Fibroblast of peridontal ligament (primary cell): ENCODE results near the gene NR2F1-AS1.
"Not testable (repeated sequence)": the region's sequence is repeated elsewhere in the genome, so short reads cannot be mapped to it uniquely, and the experiment has no call there.

Experiments
- DNase-seq: peaks from one replicate; pipeline ENCODE4 v3.0.0-alpha.2; 2010; ENCODE audit errors: extremely low read depth

Gene NR2F1-AS1

GRCh38 chr5:93576994-93577853 lies 3.8 kb downstream of the NR2F1-AS1 start:
- no peak for DNase-seq

DNA sequence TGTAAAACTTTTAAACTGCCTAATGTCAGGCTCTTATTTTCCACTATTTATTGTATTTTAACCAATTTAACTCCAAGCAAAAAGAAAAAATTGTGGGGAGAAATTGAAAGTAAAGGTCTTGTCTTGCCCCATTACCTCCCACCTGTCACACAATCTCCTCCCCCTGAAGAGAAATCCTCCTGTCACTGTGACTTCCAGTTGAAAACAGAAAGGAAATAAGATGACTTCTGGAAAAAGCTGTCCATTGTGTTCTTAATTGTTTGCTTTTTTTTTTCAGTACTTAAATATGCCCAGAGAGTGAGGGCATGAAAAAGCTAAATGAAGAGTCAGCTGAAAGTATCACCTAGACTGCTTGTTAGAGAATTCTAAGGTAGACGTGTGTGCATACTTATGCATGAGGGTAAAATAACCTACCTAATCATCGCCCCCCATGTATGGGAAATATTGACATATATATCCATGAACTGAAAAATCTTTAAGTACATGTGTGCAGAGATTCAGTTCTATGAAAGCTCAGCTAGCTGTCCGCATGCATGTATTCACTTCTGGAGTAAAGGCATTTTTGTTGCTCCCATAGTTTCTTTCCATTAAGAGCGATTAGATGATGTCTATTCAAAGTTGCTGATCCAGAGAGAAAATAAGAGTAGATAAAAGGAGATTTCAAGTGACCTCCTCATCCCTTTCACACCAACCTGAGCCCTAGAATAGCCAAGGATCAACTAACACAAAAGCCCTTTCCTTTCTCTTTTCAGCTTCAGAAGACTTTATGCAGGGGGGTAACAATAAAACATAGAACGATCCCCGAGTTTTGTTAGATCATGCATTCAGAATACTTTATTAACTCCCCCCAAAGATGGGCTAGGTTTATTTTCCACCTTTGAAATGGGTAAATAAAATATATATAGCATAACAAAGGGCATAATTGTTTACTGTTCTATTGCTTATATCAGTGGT lies 5.3 kb downstream of the NR2F1-AS1 start:
- no peak for DNase-seq

DNA sequence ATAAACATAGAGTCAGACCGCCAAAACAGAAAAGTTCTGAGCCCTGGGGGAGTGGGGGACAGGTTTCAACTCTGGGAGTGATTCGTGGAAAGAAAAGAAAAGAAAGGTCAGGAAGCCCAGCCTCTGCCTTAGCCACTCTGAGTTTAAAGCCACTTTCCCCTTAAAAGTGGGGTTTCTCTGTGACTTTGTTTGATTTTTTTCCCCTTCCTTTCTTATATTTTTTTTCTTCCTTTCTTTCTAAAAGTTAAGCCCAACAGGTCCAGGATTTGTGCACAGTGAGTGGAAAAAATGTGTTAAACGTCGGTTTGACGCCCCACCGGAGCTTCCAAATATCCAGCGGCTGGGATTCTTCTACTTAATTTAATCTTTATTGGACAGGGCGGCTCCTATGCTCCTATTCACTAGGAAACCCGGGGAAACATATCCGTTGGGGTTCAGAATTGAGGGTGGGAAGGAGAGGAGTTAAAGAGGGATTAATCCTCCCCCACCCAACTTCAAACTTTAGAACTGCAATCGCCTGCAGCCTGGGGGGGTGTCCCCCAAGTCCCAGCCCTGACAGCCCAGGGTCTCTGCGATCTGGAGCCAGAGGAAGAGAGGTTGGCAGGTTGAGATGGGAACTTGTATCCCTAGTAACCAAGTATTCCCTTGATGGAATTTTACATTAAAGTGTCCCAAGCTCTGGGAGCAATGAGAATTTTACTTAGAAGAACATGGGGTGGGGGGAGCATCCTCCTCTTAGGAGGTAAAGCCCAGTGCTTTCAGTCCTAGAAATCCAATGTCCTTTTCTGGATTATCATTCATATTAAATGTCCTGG lies 6.3 kb downstream of the NR2F1-AS1 start:
- DNase-seq, result no peak

GRCh38 chr5:93573354-93574351 lies 7.4 kb downstream of the NR2F1-AS1 start:
- DNase-seq, result no peak

DNA sequence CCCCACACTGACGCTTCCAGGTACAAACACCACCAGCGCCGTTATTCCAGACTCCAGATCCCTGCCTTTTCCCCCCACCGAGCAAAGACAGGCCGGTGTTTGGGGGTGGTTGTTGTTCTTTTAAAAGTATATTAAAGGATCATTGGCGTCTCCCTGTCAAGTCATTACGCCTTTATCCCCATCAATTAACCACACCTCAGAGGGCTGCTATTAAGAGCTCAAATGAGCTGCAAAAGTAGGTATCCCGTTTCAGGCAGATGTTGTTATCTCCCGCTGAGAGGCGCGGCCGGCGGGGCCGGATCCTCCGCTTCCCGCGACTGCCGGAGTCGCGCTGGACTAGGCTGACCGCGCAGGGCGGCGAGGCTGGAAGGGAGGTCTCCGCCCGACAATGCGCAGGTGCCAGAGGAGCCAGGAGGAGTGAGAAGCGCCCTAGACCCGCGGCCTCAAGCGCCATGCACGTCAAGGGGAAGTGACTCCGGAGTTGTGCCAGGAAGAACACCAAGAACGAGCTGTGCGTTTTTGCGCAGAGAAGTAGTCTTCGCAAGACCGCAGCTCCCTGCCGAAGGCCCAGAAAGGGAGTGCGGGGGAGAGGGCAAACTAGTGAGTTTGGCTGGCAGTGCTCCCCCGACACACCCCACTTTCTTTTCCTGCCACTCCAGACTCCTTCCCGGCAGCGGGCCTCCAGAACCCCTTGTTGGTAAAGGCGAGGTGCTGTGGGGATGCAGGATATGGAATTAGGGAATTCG lies 8.2 kb downstream of the NR2F1-AS1 start:
- DNase-seq, result no peak

GRCh38 chr5:93572101-93572607 lies 8.9 kb downstream of the NR2F1-AS1 start:
- no peak for DNase-seq

DNA sequence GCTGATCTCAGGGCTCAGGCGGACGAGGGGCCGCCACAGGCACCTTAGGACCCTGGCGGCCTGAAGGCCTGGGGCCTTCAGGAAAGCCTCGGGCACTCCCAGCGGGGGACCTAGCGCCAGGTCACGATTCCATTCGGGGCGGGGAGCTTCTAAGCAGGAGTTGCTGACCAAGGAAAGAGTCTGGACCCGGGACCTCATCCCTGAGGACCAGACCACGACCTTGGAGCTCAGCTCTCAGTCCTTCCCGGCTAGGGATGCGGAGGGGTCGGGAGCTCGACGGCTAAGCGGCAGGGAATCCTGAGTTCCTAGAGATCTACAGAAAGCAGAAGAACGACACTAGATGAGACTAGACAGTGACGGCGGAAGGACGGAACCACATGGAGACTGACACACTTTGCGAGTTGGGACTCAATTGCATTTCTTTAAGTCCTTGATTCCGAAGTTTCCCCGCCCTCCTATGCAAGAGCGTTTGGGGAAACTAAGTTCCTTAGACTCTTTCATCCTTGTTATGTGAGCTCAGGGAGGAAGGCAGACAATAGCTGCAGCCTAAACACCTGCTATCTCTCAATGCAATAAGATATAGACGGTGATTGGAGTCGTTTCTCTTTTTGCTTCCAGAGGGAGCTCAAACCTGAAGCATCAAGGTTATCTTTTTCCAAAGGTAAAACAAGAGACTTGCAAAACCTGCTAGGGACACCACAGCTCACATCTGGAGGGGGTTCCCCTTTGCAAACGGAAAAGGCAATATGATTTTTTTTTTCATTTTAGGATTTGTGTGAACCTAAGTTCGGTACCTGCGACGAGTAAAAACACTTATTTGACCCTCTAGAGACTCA lies 9.7 kb downstream of the NR2F1-AS1 start:
- no peak for DNase-seq

DNA sequence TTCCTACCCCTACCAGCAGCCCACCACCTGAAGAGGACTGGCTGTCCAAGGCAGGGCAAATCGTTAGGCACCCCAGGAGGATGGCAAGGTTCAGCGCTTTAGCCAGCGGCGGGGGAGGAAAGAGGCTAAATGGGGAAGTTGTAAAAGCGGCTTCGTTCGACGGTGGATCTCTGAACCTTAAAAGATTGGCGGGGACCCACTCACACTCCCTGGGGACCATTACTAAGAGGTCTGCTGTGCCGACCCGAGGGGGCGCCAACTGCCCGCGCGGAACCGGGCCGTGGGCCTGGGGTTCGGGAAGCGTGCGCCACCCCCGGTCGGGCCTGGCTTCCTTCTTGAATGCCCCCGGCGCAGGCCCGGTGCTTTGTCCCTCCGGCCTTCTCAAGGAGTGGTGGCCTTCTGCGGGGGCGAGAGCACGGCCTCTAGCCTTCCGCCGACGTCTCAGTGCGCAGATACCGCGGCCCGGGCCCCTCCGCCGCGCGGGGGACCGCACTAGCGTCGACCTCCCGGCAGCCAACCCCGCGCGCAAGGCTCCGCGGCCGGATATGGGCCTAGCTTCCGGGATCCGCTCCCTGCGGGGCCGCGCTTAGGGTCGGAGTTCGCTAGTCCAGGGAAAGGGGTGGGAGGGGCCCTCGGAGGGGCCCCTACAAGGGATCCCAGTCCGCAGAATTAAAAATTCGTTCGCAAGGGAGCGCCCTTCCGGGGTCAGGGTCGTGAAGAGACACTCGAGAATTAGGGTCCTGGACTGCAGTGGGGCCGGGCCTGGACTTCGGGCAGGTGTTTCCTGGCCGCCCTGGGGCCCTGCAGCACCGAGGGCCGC lies 10.5 kb downstream of the NR2F1-AS1 start:
- no peak for DNase-seq

GRCh38 chr5:93569300-93570160 lies 11.5 kb downstream of the NR2F1-AS1 start:
- no peak for DNase-seq

GRCh38 chr5:93567424-93567823 lies 13.6 kb downstream of the NR2F1-AS1 start:
- peak; percentile 31 for DNase-seq

DNA sequence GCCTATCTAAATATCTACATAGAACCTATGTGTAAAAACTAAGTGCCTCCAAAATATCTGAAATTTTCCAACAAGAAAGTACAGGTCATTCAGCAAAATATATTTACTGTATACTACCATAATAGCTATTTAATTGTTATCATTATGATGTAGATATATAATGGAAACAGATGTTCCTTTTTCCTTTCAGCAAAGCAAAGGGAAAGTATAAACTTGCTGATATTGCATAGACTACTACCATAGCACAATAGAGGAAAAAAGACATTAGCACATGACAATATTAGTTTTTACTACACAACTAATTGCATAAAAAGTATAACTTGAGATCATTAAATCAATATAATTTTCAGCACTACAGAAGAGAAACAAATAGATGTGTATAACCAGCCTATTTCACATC lies 14.9 kb downstream of the NR2F1-AS1 start:
- no peak for DNase-seq

DNA sequence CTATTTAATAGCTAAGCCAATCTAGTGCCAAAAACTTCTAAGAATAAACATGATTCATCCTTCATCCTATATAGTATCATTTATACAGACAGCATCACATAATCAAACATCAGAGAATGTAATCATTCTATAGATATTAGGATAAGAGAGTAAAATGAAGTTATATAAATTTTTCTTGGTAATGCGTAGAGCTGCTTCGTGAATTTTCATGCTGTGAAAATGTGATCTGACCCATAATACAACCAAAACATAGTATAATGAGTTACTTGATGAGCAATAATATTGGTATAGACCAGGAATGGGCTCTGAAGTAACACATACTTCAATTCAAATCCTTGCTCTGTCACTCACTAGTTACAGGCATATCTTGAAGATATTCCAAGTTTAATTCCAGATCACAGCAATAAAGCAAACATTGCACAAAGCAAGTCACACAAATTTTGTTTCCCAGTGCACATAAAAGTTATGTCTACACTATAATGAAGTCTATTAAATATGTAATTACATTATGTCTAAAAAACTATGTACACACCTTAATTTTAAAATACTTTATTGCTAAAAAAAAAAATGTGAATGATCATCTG lies 23.9 kb downstream of the NR2F1-AS1 start:
- no peak for DNase-seq

GRCh38 chr5:93549594-93549993 lies 31.4 kb downstream of the NR2F1-AS1 start:
- DNase-seq, result not testable (repeated sequence)

DNA sequence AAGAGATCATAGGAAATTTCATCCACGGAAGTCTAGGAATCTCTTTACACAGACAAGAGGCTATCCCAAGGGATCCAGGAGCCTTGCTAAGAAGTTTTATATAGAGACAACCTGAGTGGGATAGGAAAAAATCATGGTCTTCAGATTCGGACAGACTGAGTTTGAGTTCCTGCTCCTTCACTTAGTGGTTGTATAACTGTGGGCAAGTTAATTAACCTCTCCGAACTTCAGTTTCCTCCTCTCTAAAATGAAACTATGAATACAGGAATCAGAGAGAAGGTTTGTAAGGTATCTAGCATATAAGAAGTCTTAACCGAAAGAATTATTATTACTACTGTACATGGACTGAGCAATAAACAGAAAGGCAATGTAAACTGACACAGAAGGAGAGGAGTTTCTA lies 35.1 kb downstream of the NR2F1-AS1 start:
- DNase-seq, result no peak

DNA sequence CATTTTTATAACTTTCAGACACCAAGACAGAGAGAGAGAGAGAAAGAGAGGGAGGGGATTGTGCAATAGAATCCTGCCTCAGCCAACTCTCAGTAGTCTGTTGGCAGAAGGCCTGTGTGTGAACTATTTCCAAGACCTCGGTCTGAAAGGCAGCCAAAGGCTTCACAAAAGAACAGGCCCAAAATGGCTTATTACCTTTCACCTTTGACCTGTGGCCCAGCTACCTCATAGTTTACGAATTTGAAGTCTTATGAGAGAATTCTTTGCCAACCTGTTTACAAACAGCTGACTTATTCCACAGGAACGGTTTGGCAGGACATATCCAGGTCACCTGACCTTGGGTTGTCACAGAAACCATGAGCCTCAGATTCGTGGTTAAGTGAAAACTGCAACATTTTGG lies 48.6 kb downstream of the NR2F1-AS1 start:
- DNase-seq, result peak; percentile 98

DNA sequence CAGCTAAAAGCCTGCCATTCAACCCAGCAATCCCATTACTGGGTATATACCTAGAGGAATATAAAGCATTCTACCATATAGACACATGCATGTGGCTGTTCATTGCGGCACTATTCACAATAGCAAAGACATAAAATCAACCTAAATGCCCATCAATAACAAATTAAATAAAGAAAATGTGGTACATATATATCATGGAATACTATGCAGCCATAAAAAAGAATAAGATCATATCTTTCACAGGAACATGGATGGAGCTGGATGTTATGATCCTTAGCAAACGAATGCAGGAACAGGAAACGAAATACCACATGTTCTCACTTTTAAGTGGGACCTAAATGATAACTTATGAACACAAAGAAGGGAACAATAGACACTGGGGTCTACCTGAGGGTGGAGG lies 59.2 kb downstream of the NR2F1-AS1 start:
- not testable (repeated sequence) for DNase-seq
